Measurements from ENCODE around the gene TUBB. TPM values are rescaled to one million over a fixed set of nuclear protein-coding genes. Genes with fewer than 3 reads are reported as not detected.

TUBB gene
- 100 to 1,000 TPM; 189 to 269 (median 212) TPM for total RNA-seq

- peak within 1 kb of the TSS; percentile 88 to 94 for H3K27ac ChIP-seq
- H3K4me1 ChIP-seq = peaks cover 2 to 14% of the 10 kb centered on the region in 2 donors
- no peaks in the 10 kb centered on the region for H3K27me3 ChIP-seq
- H3K9me3 ChIP-seq = no peaks in the 10 kb centered on the region
- H3K36me3 ChIP-seq = no peaks in the 10 kb centered on the region
- intact Hi-C loops (cut with DNase I; ENCODE audit: low total_unique reads) = loop anchor here (5.0 kb wide), 1 partner anchor 163 kb away; the partner anchor contains the start of genes GNL1 and PRR3
- peak; percentile 56 to 84 (median 72) for TF ChIP-seq POLR2AphosphoS5 (IDR thresholded peaks at IDR 0.05)
- peak; percentile 56 for TF ChIP-seq POLR2A (IDR thresholded peaks at IDR 0.05)
- TF ChIP-seq, protein P1, sequence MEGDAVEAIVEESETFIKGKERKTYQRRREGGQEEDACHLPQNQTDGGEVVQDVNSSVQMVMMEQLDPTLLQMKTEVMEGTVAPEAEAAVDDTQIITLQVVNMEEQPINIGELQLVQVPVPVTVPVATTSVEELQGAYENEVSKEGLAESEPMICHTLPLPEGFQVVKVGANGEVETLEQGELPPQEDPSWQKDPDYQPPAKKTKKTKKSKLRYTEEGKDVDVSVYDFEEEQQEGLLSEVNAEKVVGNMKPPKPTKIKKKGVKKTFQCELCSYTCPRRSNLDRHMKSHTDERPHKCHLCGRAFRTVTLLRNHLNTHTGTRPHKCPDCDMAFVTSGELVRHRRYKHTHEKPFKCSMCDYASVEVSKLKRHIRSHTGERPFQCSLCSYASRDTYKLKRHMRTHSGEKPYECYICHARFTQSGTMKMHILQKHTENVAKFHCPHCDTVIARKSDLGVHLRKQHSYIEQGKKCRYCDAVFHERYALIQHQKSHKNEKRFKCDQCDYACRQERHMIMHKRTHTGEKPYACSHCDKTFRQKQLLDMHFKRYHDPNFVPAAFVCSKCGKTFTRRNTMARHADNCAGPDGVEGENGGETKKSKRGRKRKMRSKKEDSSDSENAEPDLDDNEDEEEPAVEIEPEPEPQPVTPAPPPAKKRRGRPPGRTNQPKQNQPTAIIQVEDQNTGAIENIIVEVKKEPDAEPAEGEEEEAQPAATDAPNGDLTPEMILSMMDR (IDR thresholded peaks at IDR 0.05) = peak in 2 of 3 donors; percentile 34 to 53
- DNase-seq (ENCODE audit: low spot score in 2 of 2) = peak; percentile 96 to 97
- H3K4me3 ChIP-seq = peak within 1 kb of the TSS; percentile 67 to 94 (median 93)
These were observed at the start of gene TUBB for GRCh38 chr6:30719791-30720737. TSS of gene TUBB (plus strand) at chr6:30720352. CDS start at chr6:30720507, 155 bp downstream.

GRCh38 chr6:30670760-30671527 is 49.2 kb upstream of the TUBB start:
- Histone ChIP-seq H3K36me3 (peaks cover 6% of the 10 kb centered on the region), H3K27ac (no peak overlapping the region), H3K4me3 (peak overlapping the region in 1 of 3 donors; percentile 95), H3K27me3 (no peaks in the 10 kb centered on the region), H3K4me1 (peaks cover 0 to 11% of the 10 kb centered on the region in 2 donors), H3K9me3 (no peaks in the 10 kb centered on the region)
- no peak for TF ChIP-seq POLR2A (IDR thresholded peaks at IDR 0.05)
- TF ChIP-seq, protein P1 (IDR thresholded peaks at IDR 0.05) = no peak
- TF ChIP-seq POLR2AphosphoS5 (IDR thresholded peaks at IDR 0.05) = no peak
- no peak for DNase-seq (ENCODE audit: low spot score in 2 of 2)
- intact Hi-C loops (cut with DNase I; ENCODE audit: low total_unique reads) = loop anchor here (10.0 kb wide), 1 partner anchor 186 kb away; the partner anchor contains the start of gene HLA-E

GRCh38 chr6:30672445-30673253 is 47.5 kb upstream of the TUBB start, which contains the start of gene DHX16:
TSS of gene DHX16 (minus strand) at chr6:30673006. CDS start at chr6:30672841, 165 bp downstream.
- peaks cover 0 to 11% of the 10 kb centered on the region in 2 donors for H3K4me1 ChIP-seq
- H3K9me3 ChIP-seq = no peaks in the 10 kb centered on the region
- peak within 1 kb of the TSS; percentile 76 to 95 (median 77) for H3K4me3 ChIP-seq
- peaks cover 11% of the 10 kb centered on the region for H3K36me3 ChIP-seq
- peak within 1 kb of the TSS; percentile 81 to 84 for H3K27ac ChIP-seq
- intact Hi-C loops (cut with DNase I; ENCODE audit: low total_unique reads) = loop anchor here (10.0 kb wide), 1 partner anchor 188 kb away; the partner anchor contains the start of gene HLA-E
- no peaks in the 10 kb centered on the region for H3K27me3 ChIP-seq
- peak; percentile 16 for TF ChIP-seq POLR2A (IDR thresholded peaks at IDR 0.05)
- TF ChIP-seq POLR2AphosphoS5 (IDR thresholded peaks at IDR 0.05) = peak; percentile 80 to 92 (median 85)
- TF ChIP-seq, protein P1 (IDR thresholded peaks at IDR 0.05) = peak; percentile 78 to 85 (median 81)
- DNase-seq (ENCODE audit: low spot score in 2 of 2) = peak; percentile 91 to 92

DNA sequence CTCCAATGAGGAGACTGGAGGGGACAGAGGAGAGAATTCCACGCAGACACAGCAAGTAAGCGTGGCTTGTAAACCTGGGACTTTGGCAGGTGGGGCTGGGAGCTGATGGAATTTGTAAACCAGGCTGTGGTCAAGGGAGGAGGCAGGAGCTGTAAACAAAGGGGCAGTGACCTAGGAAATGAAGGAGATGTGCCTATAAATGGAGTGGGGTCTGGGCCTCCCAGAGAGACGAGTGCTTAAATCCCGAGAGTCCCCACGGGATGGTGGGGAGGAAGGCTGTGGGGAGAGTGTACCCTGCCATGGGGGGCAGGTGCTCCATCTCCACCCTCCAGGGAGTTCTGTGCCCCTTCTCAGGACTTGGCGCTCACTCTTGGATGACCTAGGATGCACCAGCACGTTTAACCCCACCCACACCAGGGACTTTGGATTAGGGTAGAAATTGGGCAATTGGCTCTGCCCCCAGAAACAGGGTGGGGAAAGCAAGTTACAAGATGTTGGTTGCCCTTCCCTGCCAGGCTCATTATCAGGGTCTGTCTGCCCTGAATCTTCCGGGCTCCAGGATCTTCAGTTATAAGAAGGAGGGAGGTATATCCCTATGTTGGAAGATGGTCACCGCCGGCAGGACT is 43.4 kb upstream of the TUBB start:
- no peaks in the 10 kb centered on the region for H3K27me3 ChIP-seq
- H3K4me1 ChIP-seq = peaks cover 0 to 2% of the 10 kb centered on the region in 2 donors
- no peak for DNase-seq (ENCODE audit: low spot score in 2 of 2)
- TF ChIP-seq POLR2A (IDR thresholded peaks at IDR 0.05) = no peak
- TF ChIP-seq, protein P1 (IDR thresholded peaks at IDR 0.05) = no peak
- TF ChIP-seq POLR2AphosphoS5 (IDR thresholded peaks at IDR 0.05) = no peak
- no peak overlapping the region for H3K27ac ChIP-seq
- H3K4me3 ChIP-seq = no peak overlapping the region
- intact Hi-C loops (cut with DNase I; ENCODE audit: low total_unique reads) = loop anchor here (5.0 to 10.0 kb wide), 2 partner anchors 171 to 192 kb away; partner anchors contain the start of gene HLA-E
- H3K9me3 ChIP-seq = no peaks in the 10 kb centered on the region
- peaks cover 5% of the 10 kb centered on the region for H3K36me3 ChIP-seq
